Neuronal stem cell (in vitro differentiated cells): Measurements from ENCODE around the gene ASCC3.

Experiments
- DNase-seq: peaks from one replicate; pipeline ENCODE4 v3.0.0-alpha.2; 2013; ENCODE audit warnings: low spot score
- H2AFZ ChIP-seq: one replicate; pipeline ENCODE4 v1.6.1; 2013; ENCODE audit warnings: mild to moderate bottlenecking, low read length, inconsistent platforms
- H2AK5ac ChIP-seq: 2 replicates; pipeline ENCODE4 v1.6.1; 2013; ENCODE audit warnings: low read depth, mild to moderate bottlenecking, inconsistent platforms, low read length, moderate library complexity, mixed read lengths
- H2BK120ac ChIP-seq: 2 replicates; pipeline ENCODE4 v1.6.1; 2013; ENCODE audit warnings: low read depth, mild to moderate bottlenecking, inconsistent platforms, low read length, moderate library complexity, mixed read lengths
- H2BK12ac ChIP-seq: one replicate; pipeline ENCODE4 v1.6.1; 2013; ENCODE audit warnings: low read length, inconsistent platforms
- H2BK15ac ChIP-seq: 2 replicates; pipeline ENCODE4 v1.6.1; 2013; ENCODE audit warnings: mild to moderate bottlenecking, low read length, inconsistent platforms, mixed read lengths
- H2BK5ac ChIP-seq: one replicate; pipeline ENCODE4 v1.6.1; 2013; ENCODE audit warnings: inconsistent platforms, mild to moderate bottlenecking, low read length, moderate library complexity
- H3K14ac ChIP-seq: one replicate; pipeline ENCODE4 v1.6.1; 2013; ENCODE audit warnings: low read length, inconsistent platforms
- H3K18ac ChIP-seq: 2 replicates; pipeline ENCODE4 v1.6.1; 2013; ENCODE audit warnings: low read length, inconsistent platforms
- H3K23ac ChIP-seq: 2 replicates; pipeline ENCODE4 v1.6.1; 2013; ENCODE audit warnings: low read depth, mild to moderate bottlenecking, mixed read lengths, low read length, inconsistent platforms; ENCODE audit not compliant: poor library complexity
- H3K27ac ChIP-seq: replicated peaks from 3 replicates; pipeline ENCODE4 v1.5.1; 2013; ENCODE audit warnings: low read length, inconsistent platforms
- H3K27me3 ChIP-seq, 3 experiments: 2 replicates each; pipeline ENCODE4 v1.6.1; 2013; ENCODE audit warnings: low read length in 3 of 3, mild to moderate bottlenecking in 2 of 3, inconsistent platforms in 1 of 3, low read depth in 1 of 3, mixed read lengths in 1 of 3, moderate library complexity in 1 of 3; ENCODE audit not compliant: control insufficient read depth in 3 of 3, insufficient read depth in 3 of 3
- H3K36me3 ChIP-seq, 2 donors: replicated peaks in 1 of 2; 2 replicates each; pipeline ENCODE4 v1.6.1; 2013; ENCODE audit warnings: low read length in 2 of 2; ENCODE audit not compliant: control insufficient read depth in 2 of 2, insufficient read depth in 2 of 2
- H3K4ac ChIP-seq: 2 replicates; pipeline ENCODE4 v1.6.1; 2013; ENCODE audit warnings: inconsistent platforms, mild to moderate bottlenecking, low read length, moderate library complexity
- H3K4me1 ChIP-seq, 2 donors: 1 replicate in 1 of 2; 2 replicates in 1 of 2; pipeline ENCODE4 v1.6.1; 2013; ENCODE audit warnings: low read length in 2 of 2, low read depth in 1 of 2; ENCODE audit not compliant: control insufficient read depth in 2 of 2, insufficient read depth in 1 of 2
- H3K4me2 ChIP-seq: one replicate; pipeline ENCODE4 v1.6.1; 2013; ENCODE audit warnings: mild to moderate bottlenecking, low read length, inconsistent platforms; ENCODE audit not compliant: insufficient read depth, poor library complexity, severe bottlenecking
- H3K4me3 ChIP-seq, 2 donors: 2 replicates each; pipeline ENCODE4 v1.5.1; 2013; ENCODE audit warnings: low read length in 2 of 2, mild to moderate bottlenecking in 2 of 2, inconsistent platforms in 1 of 2, moderate library complexity in 1 of 2
- H3K79me1 ChIP-seq: one replicate; pipeline ENCODE4 v1.6.1; 2013; ENCODE audit warnings: low read depth, mild to moderate bottlenecking, inconsistent platforms, low read length, moderate library complexity
- H3K9ac ChIP-seq: one replicate; pipeline ENCODE4 v1.6.1; 2013; ENCODE audit warnings: mild to moderate bottlenecking, low read depth, low read length, inconsistent platforms; ENCODE audit not compliant: poor library complexity
- H3K9me3 ChIP-seq, 2 donors: replicated peaks in 1 of 2; 2 replicates each; pipeline versions ENCODE3 to v1.6.1; 2013; ENCODE audit warnings: low read length in 2 of 2, mild to moderate bottlenecking in 2 of 2, inconsistent platforms in 1 of 2, low read depth in 1 of 2, mixed read lengths in 1 of 2, moderate library complexity in 1 of 2; ENCODE audit not compliant: control insufficient read depth in 2 of 2, insufficient read depth in 1 of 2
- H4K8ac ChIP-seq: one replicate; pipeline ENCODE4 v1.6.1; 2013; ENCODE audit warnings: low read depth, mild to moderate bottlenecking, inconsistent platforms, low read length, moderate library complexity
- H4K91ac ChIP-seq: one replicate; pipeline ENCODE4 v1.6.1; 2013; ENCODE audit warnings: low read length, low read depth, mild to moderate bottlenecking, inconsistent platforms; ENCODE audit not compliant: poor library complexity
- WGBS, 2 donors: extraction: QIAGEN DNeasy Blood & Tissue Kit; methylation state at CpG; one replicate each; pipeline ENCODE4 v1.1.7; 2013; ENCODE audit warnings: missing lambda C conversion rate in 2 of 2, mixed read lengths in 1 of 2; ENCODE audit not compliant: insufficient read length in 2 of 2, insufficient replicate concordance in 1 of 2; ENCODE audit errors: extremely low coverage in 2 of 2; 5-methylcytosine and 5-hydroxymethylcytosine counted together

ASCC3 gene

DNA sequence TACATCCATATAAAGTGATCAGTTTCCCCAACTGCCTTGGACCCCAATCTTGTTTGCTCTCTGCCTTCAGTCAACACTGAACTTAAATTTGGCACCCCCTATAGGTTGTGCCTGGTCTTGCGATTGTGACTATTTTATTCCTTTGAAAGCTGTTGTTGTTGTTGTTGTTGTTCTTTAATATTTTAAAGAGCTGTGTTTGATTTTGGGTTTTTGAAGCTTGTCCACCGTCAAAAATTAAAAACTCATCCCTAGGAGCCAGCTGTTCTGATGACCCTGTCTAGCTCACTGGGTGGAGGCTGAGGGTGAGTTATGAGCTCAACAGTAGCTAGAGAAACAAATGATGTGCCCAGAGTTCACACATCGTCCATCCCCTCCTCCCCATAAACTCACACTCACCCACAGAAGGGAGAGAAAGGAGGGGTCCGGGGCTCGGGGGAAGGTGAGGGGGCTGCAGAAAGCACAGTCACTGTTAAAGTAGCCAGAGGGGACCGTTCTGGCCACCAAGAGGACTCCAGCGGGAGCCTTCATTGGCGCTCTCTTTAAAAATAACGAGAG is 420.4 kb downstream of the ASCC3 start:
- peak; percentile 60 for DNase-seq
- no peak overlapping the region for H3K18ac ChIP-seq
- WGBS, 2 donors, result no CpG with 5 or more reads among the region's 9 CpGs

DNA sequence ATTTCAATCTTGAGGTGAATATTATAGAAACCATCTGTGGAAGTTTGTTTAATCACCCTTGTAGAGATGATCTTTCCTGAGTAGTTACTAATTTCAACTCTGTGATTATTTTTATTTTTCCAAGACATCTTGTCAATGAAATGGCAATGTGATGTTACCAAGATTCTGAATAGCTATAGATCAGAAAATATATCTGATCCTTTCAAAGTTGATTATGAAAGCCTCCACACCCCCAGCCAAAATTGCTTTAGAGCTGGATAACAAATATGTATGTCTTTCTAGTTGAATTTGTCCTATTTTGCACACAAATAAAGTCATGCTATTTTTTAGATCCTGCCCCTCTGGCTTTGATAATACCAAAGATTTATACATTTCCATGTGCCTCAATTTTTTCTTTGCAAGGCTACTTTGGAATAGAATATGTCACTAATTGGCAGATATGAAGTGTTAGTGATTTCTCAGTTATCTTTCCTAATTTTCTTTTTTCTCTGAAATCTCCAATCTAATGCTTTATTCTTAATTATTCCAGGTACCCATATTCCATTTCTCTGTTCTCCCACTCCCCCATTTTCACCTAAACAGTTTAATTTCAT is 421.4 kb downstream of the ASCC3 start:
- Histone ChIP-seq H3K27me3 (peaks cover 36 to 100% (median 90%) of the 10 kb centered on the region in 3 experiments), H3K9me3 (no peaks in the 10 kb centered on the region), H3K18ac (no peak overlapping the region), H2BK120ac (no peak overlapping the region), H3K79me1 (no peaks in the 10 kb centered on the region), H2BK15ac (no peak overlapping the region), H4K8ac (no peak overlapping the region), H2AK5ac (no peak overlapping the region), H3K4me1 (peaks cover 1 to 7% of the 10 kb centered on the region in 2 donors), H2BK5ac (no peak overlapping the region), H4K91ac (no peak overlapping the region), H2AFZ (no peak overlapping the region), H3K4me2 (no peak overlapping the region), H3K23ac (no peak overlapping the region), H3K27ac (no peak overlapping the region), H3K4me3 (no peak overlapping the region), H3K14ac (no peak overlapping the region), H3K9ac (no peak overlapping the region), H3K36me3 (no peaks in the 10 kb centered on the region), H2BK12ac (no peak overlapping the region), H3K4ac (no peak overlapping the region)
- no peak for DNase-seq

More for the DNA sequence above, 420.4 kb downstream of the ASCC3 start:
- Histone ChIP-seq H3K79me1 (no peaks in the 10 kb centered on the region), H3K4me3 (no peak overlapping the region), H2BK15ac (no peak overlapping the region), H3K36me3 (no peaks in the 10 kb centered on the region), H3K4me2 (no peak overlapping the region), H3K9ac (no peak overlapping the region), H2BK120ac (no peak overlapping the region), H3K27ac (no peak overlapping the region), H3K4ac (no peak overlapping the region), H3K27me3 (peaks cover 34 to 100% (median 88%) of the 10 kb centered on the region in 3 experiments), H2AFZ (no peak overlapping the region), H4K8ac (no peak overlapping the region), H2BK5ac (no peak overlapping the region), H3K9me3 (no peaks in the 10 kb centered on the region), H3K4me1 (peaks cover 1 to 7% of the 10 kb centered on the region in 2 donors), H2BK12ac (no peak overlapping the region), H4K91ac (no peak overlapping the region), H3K23ac (no peak overlapping the region), H3K14ac (no peak overlapping the region), H2AK5ac (no peak overlapping the region)

DNA sequence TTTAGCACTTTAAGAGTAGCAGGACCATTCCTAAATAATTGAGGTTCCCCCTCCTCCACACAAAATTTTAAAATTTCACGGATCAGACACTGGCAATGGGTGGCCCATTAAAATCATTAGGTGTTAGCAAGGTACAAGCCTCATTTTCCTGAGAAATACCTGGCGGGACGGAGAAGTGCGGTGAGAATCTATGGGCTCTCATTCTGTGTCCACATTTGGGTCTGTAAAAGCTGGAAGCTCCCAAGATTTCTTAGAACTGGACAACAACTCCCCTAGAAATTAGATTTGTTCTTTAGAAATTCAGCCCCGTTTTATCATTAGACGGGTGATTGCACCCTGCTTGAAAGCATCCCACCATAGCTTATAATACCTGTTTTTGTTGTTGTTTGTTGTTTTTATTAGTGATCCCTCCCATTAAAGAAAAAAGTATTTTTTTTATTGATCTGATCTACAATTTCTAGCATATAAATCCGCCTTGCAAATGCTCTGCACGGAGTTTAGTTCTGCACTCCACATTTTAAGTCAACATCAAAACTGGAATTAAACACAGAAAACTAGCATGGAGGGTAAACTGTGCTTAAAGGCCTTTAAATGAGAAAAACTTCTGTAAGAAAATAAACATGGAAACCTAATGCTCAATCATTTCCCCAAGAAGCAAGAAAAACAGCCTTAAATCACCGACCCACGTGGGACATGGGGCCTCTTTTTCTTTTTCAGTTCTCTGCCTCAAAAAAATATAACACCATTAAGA is 422.1 kb downstream of the ASCC3 start:
- Histone ChIP-seq H4K8ac (no peak overlapping the region), H3K18ac (no peak overlapping the region)

More for the DNA sequence above, 422.1 kb downstream of the ASCC3 start:
- peaks cover 30 to 100% (median 90%) of the 10 kb centered on the region in 3 experiments for H3K27me3 ChIP-seq
- DNase-seq, result no peak
- H2BK12ac ChIP-seq, result no peak overlapping the region
- H3K9me3 ChIP-seq, result no peaks in the 10 kb centered on the region
- H2AFZ ChIP-seq, result peak overlapping the region; percentile 65
- H4K91ac ChIP-seq, result no peak overlapping the region
- no peak overlapping the region for H3K4me2 ChIP-seq
- H3K79me1 ChIP-seq, result no peaks in the 10 kb centered on the region
- H3K23ac ChIP-seq, result no peak overlapping the region
- WGBS, 2 donors, result no CpG with 5 or more reads among the region's 10 CpGs
- no peak overlapping the region for H3K27ac ChIP-seq
- H3K4me3 ChIP-seq, result no peak overlapping the region
- H3K36me3 ChIP-seq, result no peaks in the 10 kb centered on the region
- H2BK15ac ChIP-seq, result no peak overlapping the region
- H3K9ac ChIP-seq, result no peak overlapping the region
- H3K14ac ChIP-seq, result no peak overlapping the region
- H3K4me1 ChIP-seq, result peaks cover 1 to 5% of the 10 kb centered on the region in 2 donors
- no peak overlapping the region for H2AK5ac ChIP-seq
- no peak overlapping the region for H2BK120ac ChIP-seq
- no peak overlapping the region for H3K4ac ChIP-seq
- no peak overlapping the region for H2BK5ac ChIP-seq
